OCI-LY3 (cell line): Measurements from ENCODE around the gene MET.

Experiments
- EZH2phosphoT487 ChIP-seq: fragments of 200-600 bp; shearing (Covaris generic); IDR thresholded peaks from 2 replicates; pipeline ENCODE4 v1.6.1; 2018; ENCODE audit warnings: antibody characterized with exemption, mixed run types, low read depth
- TF ChIP-seq, protein P1 (sequence below): fragments of 200-600, 300-600 bp; sonication (generic); IDR thresholded peaks from 2 replicates; pipeline ENCODE4 v1.5.1; 2014; ENCODE audit warnings: antibody characterized with exemption, low read length, low read depth

DNA sequence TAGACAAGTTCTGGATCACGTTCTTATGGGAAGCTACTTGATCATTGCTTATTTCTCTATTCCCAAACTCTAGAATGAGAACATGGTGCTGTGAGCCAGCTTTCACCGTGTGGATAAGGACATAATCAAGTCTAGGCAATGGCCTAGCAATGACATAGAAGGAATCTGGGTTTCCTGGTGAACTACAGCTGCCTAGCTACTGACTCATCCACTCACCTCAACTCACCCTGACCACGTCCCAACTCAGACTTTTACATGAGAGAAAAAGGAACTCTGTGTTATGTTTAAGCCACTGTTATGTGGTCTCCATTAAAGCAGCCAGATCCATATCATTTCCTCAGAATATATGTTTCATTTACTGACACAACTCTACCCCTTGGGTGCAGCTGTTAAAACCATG, 18.8 kb upstream of the MET start:
- TF ChIP-seq, protein P1, sequence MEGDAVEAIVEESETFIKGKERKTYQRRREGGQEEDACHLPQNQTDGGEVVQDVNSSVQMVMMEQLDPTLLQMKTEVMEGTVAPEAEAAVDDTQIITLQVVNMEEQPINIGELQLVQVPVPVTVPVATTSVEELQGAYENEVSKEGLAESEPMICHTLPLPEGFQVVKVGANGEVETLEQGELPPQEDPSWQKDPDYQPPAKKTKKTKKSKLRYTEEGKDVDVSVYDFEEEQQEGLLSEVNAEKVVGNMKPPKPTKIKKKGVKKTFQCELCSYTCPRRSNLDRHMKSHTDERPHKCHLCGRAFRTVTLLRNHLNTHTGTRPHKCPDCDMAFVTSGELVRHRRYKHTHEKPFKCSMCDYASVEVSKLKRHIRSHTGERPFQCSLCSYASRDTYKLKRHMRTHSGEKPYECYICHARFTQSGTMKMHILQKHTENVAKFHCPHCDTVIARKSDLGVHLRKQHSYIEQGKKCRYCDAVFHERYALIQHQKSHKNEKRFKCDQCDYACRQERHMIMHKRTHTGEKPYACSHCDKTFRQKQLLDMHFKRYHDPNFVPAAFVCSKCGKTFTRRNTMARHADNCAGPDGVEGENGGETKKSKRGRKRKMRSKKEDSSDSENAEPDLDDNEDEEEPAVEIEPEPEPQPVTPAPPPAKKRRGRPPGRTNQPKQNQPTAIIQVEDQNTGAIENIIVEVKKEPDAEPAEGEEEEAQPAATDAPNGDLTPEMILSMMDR = no peak
- no peak for TF ChIP-seq EZH2phosphoT487
